ENCODE data around the gene AAMDC. TPM values are rescaled to one million over a fixed set of nuclear protein-coding genes. Genes with fewer than 3 reads are reported as not detected.

Gene AAMDC
- total and polyA plus RNA-seq, 2 of the 13 experiments (the other 11 are each of a cell fraction or from before 2014, with no cell fraction given), result 18.1 to 35.6 TPM

GRCh38 chr11:77820565-77821348 lies at the start of gene AAMDC, which contains the start of gene RSF1 (continued):
- no peak for TF ChIP-seq CHD4 (IDR thresholded peaks at IDR 0.05; ENCODE audit: borderline replicate concordance, low read length)
- no peak for TF ChIP-seq SETDB1 (CRISPR knock-in tag; IDR thresholded peaks at IDR 0.05; ENCODE audit: borderline replicate concordance)
- peak; percentile 38; the same call in 1 of the 2 replicates for TF ChIP-seq THAP8 (CRISPR knock-in tag; IDR thresholded peaks at IDR 0.05; ENCODE audit: borderline replicate concordance)
- no peak for TF ChIP-seq ZNF256 (CRISPR knock-in tag; conservative IDR thresholded peaks at IDR 0.05)
- peak; percentile 80 for TF ChIP-seq NFYB (CRISPR knock-in tag; IDR thresholded peaks at IDR 0.05)
- TF ChIP-seq ARID3A (IDR thresholded peaks at IDR 0.05; ENCODE audit: low read depth, low read length), result no peak
- TF ChIP-seq ESRRA (CRISPR knock-in tag; IDR thresholded peaks at IDR 0.05; ENCODE audit: low read depth), result no peak
- TF ChIP-seq NFKBIZ (CRISPR knock-in tag; IDR thresholded peaks at IDR 0.05), result no peak
- 0 out of 2 replicates have a peak, but pooled peaks have one; percentile 35 for TF ChIP-seq MED13 (CRISPR knock-in tag; IDR thresholded peaks at IDR 0.05)
- TF ChIP-seq GMEB2 (CRISPR knock-in tag; IDR thresholded peaks at IDR 0.05; ENCODE audit: low read depth), result no peak
- no peak for TF ChIP-seq ZNF142 (CRISPR knock-in tag; IDR thresholded peaks at IDR 0.05)
- TF ChIP-seq NONO (IDR thresholded peaks at IDR 0.05), result no peak
- peak; percentile 76 for TF ChIP-seq NONO (CRISPR knock-in tag; conservative IDR thresholded peaks at IDR 0.05)
- TF ChIP-seq CERS6 (CRISPR knock-in tag; IDR thresholded peaks at IDR 0.05), result no peak
- TF ChIP-seq SAFB2 (CRISPR knock-in tag; IDR thresholded peaks at IDR 0.05; ENCODE audit: borderline replicate concordance, low read depth), result peak; percentile 25; the same call in 1 of the 2 replicates
